ENCODE measurements around the gene SLC5A11. TPM values are rescaled to one million over a fixed set of nuclear protein-coding genes. Genes with fewer than 3 reads are reported as not detected.

SLC5A11 gene
- total RNA-seq, 1 experiment from 2014 or later, result 5.7 TPM

DNA sequence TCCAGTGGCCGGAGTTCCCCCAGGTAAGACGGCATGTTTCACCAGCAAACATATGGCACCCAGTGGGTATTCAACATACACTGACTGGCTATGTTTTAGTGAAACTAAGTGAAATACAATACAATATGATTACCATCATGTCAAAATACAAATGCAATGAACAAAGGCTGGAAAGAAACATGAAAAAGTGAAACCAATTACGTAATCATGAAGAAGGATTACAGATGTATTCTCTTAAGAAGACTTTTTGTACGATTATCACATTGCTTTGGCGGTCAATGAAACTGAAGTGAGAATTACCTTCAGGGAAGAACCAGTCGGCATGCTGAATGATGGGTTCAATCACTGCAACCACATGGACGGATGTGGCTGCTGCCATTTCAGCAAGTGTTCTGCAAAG lies 97.7 kb downstream of the SLC5A11 start:
- H4K20me1 ChIP-seq (ENCODE audit: insufficient read depth), result no peaks in the 10 kb centered on the region
- TF ChIP-seq CTCF (conservative IDR thresholded peaks at IDR 0.05) (no peak), EZH2 (IDR thresholded peaks at IDR 0.05; ENCODE audit: low read depth) (no peak)
- no peaks in the 10 kb centered on the region for H3F3A ChIP-seq (ENCODE audit: insufficient read depth, low read depth)
- 0 out of 2 replicates have a peak, but pooled peaks cover 11% of the 10 kb centered on the region for H3K36me3 ChIP-seq (ENCODE audit: low read depth)
- intact Hi-C loops (cut with micrococcal nuclease; ENCODE audit: unreplicated experiment), result no loop called here
- no peaks in the 10 kb centered on the region for H3K4me1 ChIP-seq (replicated peaks; ENCODE audit: insufficient read depth)
- H3K9me3 ChIP-seq (ENCODE audit: insufficient read depth, low read depth), result no peaks in the 10 kb centered on the region
- no peak for DNase-seq
- no peak overlapping the region for H3K27ac ChIP-seq
- POLR2A ChIA-PET (ENCODE audit: unreplicated experiment), result no interaction called here
- CTCF ChIA-PET, result no interaction called here
- no peak overlapping the region for H2AFZ ChIP-seq
- H3K4me2 ChIP-seq, result no peak overlapping the region
- no peaks in the 10 kb centered on the region for H3K27me3 ChIP-seq (ENCODE audit: insufficient read depth, low read depth)
- H3K4me3 ChIP-seq, result no peak overlapping the region
- no TSS peak for BruUV-seq (replicated peaks)
- no peaks in the 10 kb centered on the region for H3K79me2 ChIP-seq (ENCODE audit: low read depth)
- no peaks in the 10 kb centered on the region for H3K9me2 ChIP-seq (ENCODE audit: insufficient read depth)

GRCh38 chr16:24944206-24944605 lies 98.4 kb downstream of the SLC5A11 start:
- TF ChIP-seq CTCF (conservative IDR thresholded peaks at IDR 0.05), result no peak
- no peak for TF ChIP-seq EZH2 (IDR thresholded peaks at IDR 0.05; ENCODE audit: low read depth)
- CTCF ChIA-PET, result no interaction called here

GRCh38 chr16:24946155-24946554 lies 100.4 kb downstream of the SLC5A11 start:
- BruUV-seq (replicated peaks), result no TSS peak
- intact Hi-C loops (cut with micrococcal nuclease; ENCODE audit: unreplicated experiment), result no loop called here
- no peaks in the 10 kb centered on the region for H3K27me3 ChIP-seq (ENCODE audit: insufficient read depth, low read depth)
- no peak overlapping the region for H2AFZ ChIP-seq
- no peak for TF ChIP-seq EZH2 (IDR thresholded peaks at IDR 0.05; ENCODE audit: low read depth)
- no peak for TF ChIP-seq CTCF (conservative IDR thresholded peaks at IDR 0.05)
- no peak overlapping the region for H3K4me2 ChIP-seq
- H3K36me3 ChIP-seq (ENCODE audit: low read depth), result 0 out of 2 replicates have a peak, but pooled peaks cover 11% of the 10 kb centered on the region
- H3F3A ChIP-seq (ENCODE audit: insufficient read depth, low read depth), result no peaks in the 10 kb centered on the region
- H3K27ac ChIP-seq, result no peak overlapping the region
- H3K79me2 ChIP-seq (ENCODE audit: low read depth), result no peaks in the 10 kb centered on the region
- CTCF ChIA-PET, result no interaction called here
- H3K4me1 ChIP-seq (replicated peaks; ENCODE audit: insufficient read depth), result no peaks in the 10 kb centered on the region
- no peaks in the 10 kb centered on the region for H3K9me3 ChIP-seq (ENCODE audit: insufficient read depth, low read depth)
- no peaks in the 10 kb centered on the region for H3K9me2 ChIP-seq (ENCODE audit: insufficient read depth)
- no peak overlapping the region for H3K4me3 ChIP-seq
- POLR2A ChIA-PET (ENCODE audit: unreplicated experiment), result no interaction called here
- no peak for DNase-seq
- H4K20me1 ChIP-seq (ENCODE audit: insufficient read depth), result no peaks in the 10 kb centered on the region

More at GRCh38 chr16:24944206-24944605, 98.4 kb downstream of the SLC5A11 start:
- Histone ChIP-seq H3K4me3 (no peak overlapping the region), H3F3A (ENCODE audit: insufficient read depth, low read depth) (no peaks in the 10 kb centered on the region), H3K27ac (no peak overlapping the region), H2AFZ (no peak overlapping the region), H3K27me3 (ENCODE audit: insufficient read depth, low read depth) (no peaks in the 10 kb centered on the region), H3K4me1 (replicated peaks; ENCODE audit: insufficient read depth) (no peaks in the 10 kb centered on the region), H3K79me2 (ENCODE audit: low read depth) (no peaks in the 10 kb centered on the region), H3K9me2 (ENCODE audit: insufficient read depth) (no peaks in the 10 kb centered on the region), H3K4me2 (no peak overlapping the region), H3K9me3 (ENCODE audit: insufficient read depth, low read depth) (no peaks in the 10 kb centered on the region), H4K20me1 (ENCODE audit: insufficient read depth) (no peaks in the 10 kb centered on the region), H3K36me3 (ENCODE audit: low read depth) (0 out of 2 replicates have a peak, but pooled peaks cover 11% of the 10 kb centered on the region)
- POLR2A ChIA-PET (ENCODE audit: unreplicated experiment), result no interaction called here
- no peak for DNase-seq
- intact Hi-C loops (cut with micrococcal nuclease; ENCODE audit: unreplicated experiment), result no loop called here
- BruUV-seq (replicated peaks), result no TSS peak
